Measurements from ENCODE around the gene ABLIM1. TPM values are rescaled to one million over a fixed set of nuclear protein-coding genes. Genes with fewer than 3 reads are reported as not detected.
A peak's percentile ranks its signal among the peaks of the same experiment; 100 is the strongest.

ABLIM1 gene
- total RNA-seq, 1 donor from 2014 or later: 70.0 TPM

GRCh38 chr10:114628106-114628505, 30.0 kb downstream of the ABLIM1 start:
- H3K36me3 Mint-ChIP-seq (ENCODE audit: low read depth, unreplicated experiment): peaks cover 12% of the 10 kb centered on the region
- no peak for FAIRE-seq
- H3K9me3 Mint-ChIP-seq (ENCODE audit: unreplicated experiment): no peaks in the 10 kb centered on the region
- H3K4me3 Mint-ChIP-seq (ENCODE audit: unreplicated experiment): no peak overlapping the region
- no peak for TF ChIP-seq CTCF (IDR thresholded peaks at IDR 0.05; ENCODE audit: insufficient read depth, low read depth, low read length)
- TF ChIP-seq EZH2 (IDR thresholded peaks at IDR 0.05; ENCODE audit: insufficient read depth, low read length): no peak
- no peak for DNase-seq (ENCODE audit: low read depth)
- Histone ChIP-seq H3K9ac (ENCODE audit: low read length) (no peak overlapping the region), H3K4me3 (ENCODE audit: insufficient read depth, low read depth, low read length) (no peak overlapping the region), H3K4me1 (ENCODE audit: insufficient read depth, low read length) (peaks cover 51% of the 10 kb centered on the region), H3K9me3 (ENCODE audit: insufficient read depth, low read depth, low read length) (no peaks in the 10 kb centered on the region), H3K36me3 (ENCODE audit: insufficient read depth, low read length) (no peaks in the 10 kb centered on the region), H3K27ac (ENCODE audit: low read depth, low read length) (no peak overlapping the region), H4K20me1 (ENCODE audit: insufficient read depth, low read length) (peaks cover 4% of the 10 kb centered on the region), H3K79me2 (ENCODE audit: insufficient read depth, low read length) (no peaks in the 10 kb centered on the region), H3K27me3 (ENCODE audit: insufficient read depth, low read length) (peaks cover 7% of the 10 kb centered on the region), H2AFZ (ENCODE audit: low read depth, low read length) (no peak overlapping the region), H3K4me2 (ENCODE audit: low read length) (no peak overlapping the region)
- no peaks in the 10 kb centered on the region for H3K27me3 Mint-ChIP-seq (ENCODE audit: low read depth, unreplicated experiment)
- H3K4me1 Mint-ChIP-seq (ENCODE audit: low read depth, unreplicated experiment): peaks cover 72% of the 10 kb centered on the region
- H3K27ac Mint-ChIP-seq (ENCODE audit: unreplicated experiment): no peak overlapping the region

- Histone ChIP-seq H3K4me3 (ENCODE audit: insufficient read depth, low read depth, low read length) (no peak overlapping the region), H3K4me1 (ENCODE audit: insufficient read depth, low read length) (peaks cover 41% of the 10 kb centered on the region), H3K27me3 (ENCODE audit: insufficient read depth, low read length) (peaks cover 7% of the 10 kb centered on the region), H3K9me3 (ENCODE audit: insufficient read depth, low read depth, low read length) (no peaks in the 10 kb centered on the region), H3K9ac (ENCODE audit: low read length) (no peak overlapping the region), H3K27ac (ENCODE audit: low read depth, low read length) (no peak overlapping the region), H4K20me1 (ENCODE audit: insufficient read depth, low read length) (peaks cover 4% of the 10 kb centered on the region), H3K36me3 (ENCODE audit: insufficient read depth, low read length) (no peaks in the 10 kb centered on the region), H2AFZ (ENCODE audit: low read depth, low read length) (no peak overlapping the region), H3K4me2 (ENCODE audit: low read length) (peak overlapping the region; percentile 41), H3K79me2 (ENCODE audit: insufficient read depth, low read length) (no peaks in the 10 kb centered on the region)
- H3K27ac Mint-ChIP-seq (ENCODE audit: unreplicated experiment): peak overlapping the region; percentile 79
- H3K36me3 Mint-ChIP-seq (ENCODE audit: low read depth, unreplicated experiment): peaks cover 10% of the 10 kb centered on the region
- TF ChIP-seq CTCF (IDR thresholded peaks at IDR 0.05; ENCODE audit: insufficient read depth, low read depth, low read length) (no peak), EZH2 (IDR thresholded peaks at IDR 0.05; ENCODE audit: insufficient read depth, low read length) (no peak)
- no peaks in the 10 kb centered on the region for H3K27me3 Mint-ChIP-seq (ENCODE audit: low read depth, unreplicated experiment)
- peak overlapping the region; percentile 51 for H3K4me3 Mint-ChIP-seq (ENCODE audit: unreplicated experiment)
- DNase-seq (ENCODE audit: low read depth): peak; percentile 70
- H3K9me3 Mint-ChIP-seq (ENCODE audit: unreplicated experiment): no peaks in the 10 kb centered on the region
- FAIRE-seq: peak; percentile 29
- H3K4me1 Mint-ChIP-seq (ENCODE audit: low read depth, unreplicated experiment): peaks cover 70% of the 10 kb centered on the region
Observed at GRCh38 chr10:114626841-114627240, 31.2 kb downstream of the ABLIM1 start.

GRCh38 chr10:114624951-114625780, 32.9 kb downstream of the ABLIM1 start:
- Histone ChIP-seq H2AFZ (ENCODE audit: low read depth, low read length) (no peak overlapping the region), H4K20me1 (ENCODE audit: insufficient read depth, low read length) (peaks cover 4% of the 10 kb centered on the region), H3K79me2 (ENCODE audit: insufficient read depth, low read length) (no peaks in the 10 kb centered on the region), H3K4me3 (ENCODE audit: insufficient read depth, low read depth, low read length) (no peak overlapping the region), H3K9ac (ENCODE audit: low read length) (no peak overlapping the region), H3K27ac (ENCODE audit: low read depth, low read length) (no peak overlapping the region), H3K27me3 (ENCODE audit: insufficient read depth, low read length) (no peaks in the 10 kb centered on the region), H3K36me3 (ENCODE audit: insufficient read depth, low read length) (no peaks in the 10 kb centered on the region), H3K4me1 (ENCODE audit: insufficient read depth, low read length) (peaks cover 33% of the 10 kb centered on the region), H3K9me3 (ENCODE audit: insufficient read depth, low read depth, low read length) (no peaks in the 10 kb centered on the region), H3K4me2 (ENCODE audit: low read length) (peak overlapping the region; percentile 33)
- no peaks in the 10 kb centered on the region for H3K9me3 Mint-ChIP-seq (ENCODE audit: unreplicated experiment)
- H3K4me1 Mint-ChIP-seq (ENCODE audit: low read depth, unreplicated experiment): peaks cover 66% of the 10 kb centered on the region
- peak; percentile 60 for DNase-seq (ENCODE audit: low read depth)
- H3K27ac Mint-ChIP-seq (ENCODE audit: unreplicated experiment): peak overlapping the region; percentile 73
- no peak overlapping the region for H3K4me3 Mint-ChIP-seq (ENCODE audit: unreplicated experiment)
- TF ChIP-seq CTCF (IDR thresholded peaks at IDR 0.05; ENCODE audit: insufficient read depth, low read depth, low read length): no peak
- TF ChIP-seq EZH2 (IDR thresholded peaks at IDR 0.05; ENCODE audit: insufficient read depth, low read length): no peak
- no peaks in the 10 kb centered on the region for H3K27me3 Mint-ChIP-seq (ENCODE audit: low read depth, unreplicated experiment)
- no peak for FAIRE-seq
- H3K36me3 Mint-ChIP-seq (ENCODE audit: low read depth, unreplicated experiment): peaks cover 10% of the 10 kb centered on the region
